NOMO-1 treated with dmso at 0.1 percent for 144 hours (cell line): ENCODE data around the gene FASTK.
"Not testable (repeated sequence)": the region's sequence is repeated elsewhere in the genome, so short reads cannot be mapped to it uniquely, and the experiment has no call there.

Experiments used
- DNase-seq: peaks from one replicate; lab custom pipeline; 2025; ENCODE audit not compliant: unreplicated experiment; lab: John Stamatoyannopoulos, UW

The FASTK gene

DNA sequence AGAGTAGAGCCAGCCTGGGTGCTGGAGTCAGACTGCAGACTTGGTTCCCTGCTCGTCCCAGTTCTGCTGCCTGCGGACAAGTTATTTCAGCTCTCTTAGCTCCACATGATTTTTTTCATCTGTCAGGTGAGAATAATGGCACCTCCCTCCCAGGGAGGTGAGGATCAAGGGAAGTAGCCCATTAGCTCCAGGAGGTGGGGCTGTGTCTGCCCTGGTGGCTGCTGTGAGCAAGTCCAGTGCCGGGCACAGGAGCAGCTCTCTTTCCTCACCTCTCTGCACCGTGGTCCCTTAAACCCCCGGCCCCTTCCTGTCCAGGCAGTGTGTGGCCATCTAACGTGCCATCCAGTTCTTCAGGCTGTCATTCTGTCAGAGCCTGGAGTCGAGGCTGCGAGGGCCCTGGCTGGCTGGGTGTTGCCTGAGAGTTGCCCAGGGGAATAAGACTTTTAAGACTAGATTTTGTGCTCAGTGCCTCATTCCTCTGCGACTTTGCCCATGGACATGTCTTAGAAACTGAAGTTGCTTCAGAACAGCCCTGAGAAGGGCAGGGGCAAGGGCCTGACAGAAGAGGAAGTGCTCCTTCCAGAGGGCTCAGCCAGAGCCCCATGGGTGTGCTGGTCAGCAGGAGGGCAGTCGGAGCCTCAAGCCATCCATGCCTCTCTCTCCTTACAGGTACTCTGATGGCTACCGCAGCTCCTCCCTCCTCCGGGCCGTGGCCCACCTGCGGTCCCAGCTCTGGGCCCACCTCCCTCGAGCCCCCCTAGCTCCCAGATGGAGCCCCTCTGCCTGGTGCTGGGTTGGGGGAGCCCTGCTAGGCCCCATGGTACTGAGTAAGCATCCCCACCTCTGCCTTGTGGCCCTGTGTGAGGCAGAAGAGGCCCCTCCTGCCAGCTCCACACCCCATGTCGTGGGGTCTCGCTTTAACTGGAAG lies 47.4 kb downstream of the FASTK start:
- DNase-seq: no peak

DNA sequence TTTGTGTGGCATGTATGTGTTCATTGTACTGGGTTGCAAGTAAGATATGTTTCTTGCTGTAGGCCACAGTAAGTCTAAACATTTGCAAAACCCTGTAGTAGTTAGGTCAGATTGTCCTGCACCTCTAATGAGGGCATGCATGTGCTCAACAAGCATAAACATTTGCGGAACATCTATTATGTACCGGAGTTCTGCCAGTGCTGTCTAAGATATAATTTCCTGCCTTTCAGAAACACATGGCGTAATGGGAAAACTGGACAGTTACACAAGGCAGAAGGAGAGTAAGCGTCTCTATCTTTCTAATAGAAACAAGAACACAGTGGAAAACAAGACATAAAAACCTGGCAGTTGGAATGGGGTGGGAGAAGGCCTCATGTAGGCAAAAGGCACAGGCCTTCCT lies 49.6 kb downstream of the FASTK start:
- DNase-seq: no peak

DNA sequence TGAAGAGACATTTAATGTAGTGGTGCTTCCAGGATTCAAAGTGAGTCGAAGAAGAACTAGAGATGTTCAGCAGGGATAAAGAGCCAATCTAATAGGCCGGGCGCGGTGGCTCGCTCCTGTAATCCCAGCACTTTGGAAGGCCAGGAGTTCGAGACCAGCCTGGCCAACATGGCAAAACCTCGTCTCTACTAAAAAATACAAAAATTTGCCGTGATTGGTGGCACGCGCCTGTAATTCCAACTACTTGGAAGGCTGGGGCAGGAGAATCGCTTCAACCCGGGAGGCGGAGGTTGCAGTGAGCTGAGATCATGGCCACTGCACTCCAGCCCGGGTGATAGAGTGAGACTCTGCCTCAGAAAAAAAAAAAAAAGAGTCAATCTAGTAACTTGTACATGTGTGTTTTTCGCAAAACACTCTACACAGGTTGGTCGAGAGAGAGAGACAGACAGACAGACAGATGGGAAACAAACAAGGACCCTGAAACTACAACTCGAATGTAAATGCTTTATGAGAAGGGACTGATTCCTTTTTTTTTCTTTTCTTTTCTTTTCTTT lies 51.6 kb downstream of the FASTK start:
- DNase-seq: no peak

DNA sequence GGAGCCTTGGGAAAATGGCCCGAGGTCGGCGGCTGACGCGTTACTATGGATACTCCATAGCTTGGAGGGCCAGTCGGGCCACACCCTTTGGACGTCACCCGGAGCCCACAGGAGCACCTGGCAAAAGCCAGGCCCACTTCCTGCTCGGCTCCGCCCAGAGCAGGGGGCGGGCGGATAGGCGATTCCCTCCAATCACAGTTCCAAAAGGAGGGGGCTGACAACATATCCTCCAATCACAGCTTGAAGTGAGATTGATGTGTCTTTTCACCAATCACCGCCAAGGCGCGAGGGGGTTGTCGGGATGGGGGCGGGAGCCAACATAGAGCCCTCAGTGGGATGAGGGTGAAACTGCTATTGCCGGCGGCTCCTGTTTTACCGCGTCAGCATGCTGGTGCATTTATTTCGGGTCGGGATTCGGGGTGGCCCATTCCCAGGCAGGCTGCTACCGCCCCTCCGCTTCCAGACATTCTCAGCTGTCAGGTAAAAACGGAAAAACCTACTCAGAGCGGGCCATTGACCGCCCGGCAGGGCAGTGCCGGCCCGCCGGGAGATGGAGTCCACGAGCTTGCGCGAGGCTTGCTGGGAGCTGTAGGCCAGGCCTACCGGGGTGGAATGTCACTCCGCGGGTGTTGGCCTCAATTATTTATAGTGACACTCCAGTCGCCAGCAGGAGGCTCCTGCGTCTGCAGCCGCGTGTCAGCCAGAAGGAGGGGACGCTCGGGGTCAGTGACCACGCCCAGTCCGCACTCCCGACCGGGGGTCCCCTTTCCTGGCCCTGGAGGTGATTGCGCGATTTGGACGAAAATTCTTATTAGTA lies 52.3 kb downstream of the FASTK start, which contains the start of gene ABCB8:
Gene ABCB8, plus strand, starts transcription at position 320 of the 817 bp plus-strand sequence. Its CDS starts 66 bp downstream, at position 386.
- DNase-seq: peak; percentile 90

DNA sequence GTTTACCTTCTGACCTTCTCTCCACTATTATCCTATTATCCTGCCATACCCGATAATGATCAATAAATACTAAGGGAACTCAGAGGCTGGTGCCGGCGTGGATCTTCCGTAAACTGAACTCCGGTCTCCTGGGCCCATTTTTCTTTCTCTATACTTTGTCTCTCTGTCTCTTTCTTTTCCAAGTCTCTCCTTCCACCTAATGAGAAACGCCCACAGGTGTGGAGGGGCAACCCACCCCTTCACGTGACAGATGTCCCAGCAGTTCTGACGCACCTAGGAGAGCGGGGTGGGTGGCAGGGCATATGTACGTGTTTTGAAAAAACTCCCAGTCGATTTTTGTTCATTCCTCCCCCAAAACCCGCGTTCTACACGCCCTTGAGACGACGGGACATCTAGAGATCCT lies 52.9 kb downstream of the FASTK start:
- not testable (repeated sequence) for DNase-seq

DNA sequence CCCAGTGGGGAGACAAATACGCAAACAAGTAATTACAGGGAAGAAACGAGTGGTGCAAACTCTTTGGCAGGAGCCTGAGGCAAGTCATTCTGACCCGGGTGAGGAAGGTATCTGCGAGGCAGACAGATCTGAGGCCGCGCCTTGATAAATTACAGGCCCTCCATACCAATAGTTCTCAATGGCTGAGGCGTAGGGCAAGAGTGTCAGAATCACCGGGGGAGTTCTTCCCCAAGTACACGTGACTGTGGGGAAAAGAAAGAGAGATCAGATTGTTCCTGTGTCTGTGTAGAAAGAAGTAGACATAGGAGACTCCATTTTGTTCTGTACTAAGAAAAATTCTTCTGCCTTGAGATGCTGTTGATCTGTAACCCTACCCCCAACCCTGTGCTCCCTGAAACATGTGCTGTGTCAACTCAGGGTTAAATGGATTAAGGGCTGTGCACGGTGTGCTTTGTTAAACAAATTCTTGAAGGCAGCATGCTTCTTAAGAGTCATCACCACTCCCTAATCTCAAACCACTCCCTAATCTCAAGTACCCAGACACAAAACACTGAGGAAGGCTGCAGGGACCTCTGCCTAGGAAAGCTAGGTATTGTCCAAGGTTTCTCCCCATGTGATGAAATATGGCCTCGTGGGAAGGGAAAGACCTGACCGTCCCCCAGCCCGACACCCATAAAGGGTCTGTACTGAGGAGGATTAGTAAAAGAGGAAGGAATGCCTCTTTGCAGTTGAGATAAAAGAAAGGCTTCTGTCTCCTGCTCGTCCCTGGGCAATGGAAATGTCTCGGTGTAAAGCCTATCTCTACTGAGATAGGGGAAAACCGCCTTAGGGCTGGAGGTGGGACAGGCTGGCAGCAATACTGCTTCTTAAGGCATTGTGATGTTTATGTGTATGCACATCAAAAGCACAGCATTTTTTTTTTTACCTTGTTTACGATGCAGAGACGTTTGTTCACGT lies 53.6 kb downstream of the FASTK start:
- DNase-seq: not testable (repeated sequence)
